GM19328 (cell line): Measurements from ENCODE around the gene ZNRF2.

Experiments
- ATAC-seq: cut with Tn5 transposase; IDR thresholded peaks from one replicate; pipeline ENCODE4 v1.9.1; 2021; ENCODE audit warnings: mild to moderate bottlenecking, moderate library complexity; ENCODE audit not compliant: unreplicated experiment

The ZNRF2 gene

DNA sequence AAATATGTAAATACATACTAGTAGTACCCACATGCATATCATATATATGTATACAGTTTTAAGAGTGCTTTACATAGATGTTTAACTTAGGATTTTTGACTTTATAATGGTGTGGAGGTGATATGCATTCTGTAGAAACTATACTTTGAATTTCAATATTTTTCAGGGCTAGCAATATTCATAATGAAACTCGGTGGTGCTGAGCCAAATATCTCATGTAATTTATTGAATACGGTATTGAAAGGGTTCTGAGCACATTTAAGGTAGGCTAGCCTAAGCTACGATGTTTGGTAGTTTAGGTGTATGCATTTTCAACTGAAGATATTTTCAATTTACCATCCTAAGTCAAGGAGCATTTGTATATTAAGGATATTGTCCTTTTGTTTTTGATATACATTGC, 36.0 kb downstream of the ZNRF2 start:
- ATAC-seq: no peak

GRCh38 chr7:30321089-30321881, 36.9 kb downstream of the ZNRF2 start:
- no peak for ATAC-seq

- ATAC-seq: no peak
Measured at GRCh38 chr7:30321882-30322192, 37.4 kb downstream of the ZNRF2 start.

DNA sequence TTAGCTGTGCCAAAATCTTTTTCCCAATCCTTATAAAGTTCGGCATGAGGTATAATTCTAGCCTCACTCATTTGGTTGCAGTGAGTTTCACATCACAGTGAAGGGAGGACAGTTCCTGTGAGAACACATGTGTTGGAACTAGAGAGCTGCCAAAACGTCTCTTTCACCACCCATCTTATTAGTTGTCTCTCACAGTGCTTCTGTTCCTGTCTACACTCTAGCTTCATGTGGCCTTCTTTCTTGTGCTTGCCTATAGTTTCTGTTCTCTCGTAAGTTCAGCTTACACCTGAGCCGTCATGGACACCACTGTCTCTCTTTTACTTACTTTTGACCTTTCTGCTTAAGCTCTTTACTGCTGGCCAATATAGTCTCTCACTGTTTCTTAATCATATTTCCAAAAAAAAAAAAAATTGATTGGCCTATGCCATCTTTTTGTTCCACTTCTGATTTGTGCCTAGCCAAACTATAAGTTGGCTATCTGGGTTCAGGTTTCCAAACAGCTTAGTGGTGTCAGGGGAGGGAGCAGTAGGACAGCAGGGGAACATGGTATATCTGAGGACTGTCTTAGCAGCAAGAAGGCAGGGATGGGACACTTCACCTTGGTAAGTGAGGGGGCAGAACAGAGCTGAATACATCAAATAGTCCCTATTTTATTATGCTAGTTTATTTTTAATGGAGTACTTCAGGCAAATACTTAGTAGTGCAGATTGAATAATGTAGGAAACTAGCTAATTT, 38.0 kb downstream of the ZNRF2 start:
- peak; percentile 71 for ATAC-seq

GRCh38 chr7:30323006-30323355, 38.6 kb downstream of the ZNRF2 start:
- ATAC-seq: peak; percentile 47

DNA sequence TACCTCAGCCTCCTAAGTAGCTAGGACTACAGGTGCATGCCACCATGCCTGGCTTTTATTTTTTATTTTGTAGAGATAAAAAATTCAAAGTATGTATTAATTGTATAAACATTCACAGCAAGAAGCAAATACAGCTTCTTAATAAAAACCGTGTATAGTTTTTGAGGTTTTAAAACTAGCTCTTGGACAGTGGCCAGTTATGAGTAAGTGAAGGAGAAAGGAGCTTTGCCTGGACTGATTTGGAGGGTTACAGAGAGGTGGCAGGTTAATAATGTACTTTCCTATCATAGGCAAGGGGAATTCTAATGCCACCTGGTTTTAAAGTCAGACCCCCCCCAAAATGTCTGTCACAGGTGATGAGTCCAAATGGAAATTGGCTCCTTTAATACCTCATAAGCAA, 43.4 kb downstream of the ZNRF2 start:
- no peak for ATAC-seq

- no peak for ATAC-seq
Measured at GRCh38 chr7:30328381-30328780, 44.0 kb downstream of the ZNRF2 start.

DNA sequence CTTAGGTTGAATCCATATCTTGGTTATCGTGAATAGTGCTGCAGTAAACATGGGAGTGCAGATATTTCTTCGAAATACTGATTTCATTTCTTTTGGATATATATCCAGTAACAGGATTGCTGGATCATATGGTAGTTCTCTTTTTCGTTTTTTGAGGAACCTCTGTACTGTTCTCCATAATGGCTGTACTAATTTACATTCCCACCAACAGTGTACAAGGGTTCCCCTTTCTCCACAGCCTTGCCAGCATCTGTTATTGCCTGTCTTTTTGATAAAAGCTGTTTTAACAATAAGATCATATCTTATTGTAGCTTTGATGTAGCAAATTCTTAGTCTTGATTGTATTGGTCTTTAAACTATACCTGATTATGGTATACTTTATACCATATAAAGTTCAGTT, 45.3 kb downstream of the ZNRF2 start:
- no peak for ATAC-seq

GRCh38 chr7:30330134-30331111, 46.0 kb downstream of the ZNRF2 start:
- peak; percentile 83 for ATAC-seq

DNA sequence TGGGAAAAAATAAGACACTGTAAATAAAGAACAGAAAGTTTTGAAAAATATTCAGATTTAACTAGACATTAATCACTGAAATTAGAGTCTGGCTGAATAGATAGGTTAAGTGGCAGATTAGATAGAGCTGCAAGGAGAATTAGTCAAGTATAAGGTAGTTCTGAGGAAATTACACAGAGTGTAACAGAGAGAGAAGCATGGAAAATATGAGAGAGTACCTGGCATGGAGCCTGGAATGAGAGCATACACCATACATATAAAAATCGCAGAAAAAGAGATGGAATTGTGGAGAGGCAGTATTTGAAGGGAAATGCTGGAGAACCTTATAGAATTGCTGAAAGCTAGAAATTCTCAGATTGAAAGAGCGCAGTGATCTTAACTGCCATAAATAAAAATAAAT, 46.9 kb downstream of the ZNRF2 start:
- ATAC-seq: no peak

GRCh38 chr7:30332549-30332948, 48.2 kb downstream of the ZNRF2 start:
- ATAC-seq: no peak

- ATAC-seq: no peak
Measured at GRCh38 chr7:30335763-30336487, 51.5 kb downstream of the ZNRF2 start.

DNA sequence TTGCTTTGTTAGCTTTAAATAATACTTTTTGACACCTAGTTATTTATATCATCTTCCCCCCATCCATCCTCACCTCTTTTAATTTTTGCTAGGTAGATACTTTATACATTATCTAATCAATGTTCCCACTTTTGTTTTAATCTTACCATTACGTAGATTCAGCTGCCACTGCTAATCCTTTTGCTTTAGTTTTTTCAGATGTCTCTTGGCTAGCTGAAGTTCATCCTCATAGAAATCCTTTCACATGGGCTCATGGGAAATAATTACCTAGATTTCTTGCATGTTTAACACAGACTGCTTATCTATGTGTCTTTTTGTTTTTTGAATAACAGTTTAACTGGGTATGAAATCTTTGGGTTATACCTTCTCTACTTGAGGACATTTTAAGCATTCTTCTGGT, 60.1 kb downstream of the ZNRF2 start:
- ATAC-seq: no peak

DNA sequence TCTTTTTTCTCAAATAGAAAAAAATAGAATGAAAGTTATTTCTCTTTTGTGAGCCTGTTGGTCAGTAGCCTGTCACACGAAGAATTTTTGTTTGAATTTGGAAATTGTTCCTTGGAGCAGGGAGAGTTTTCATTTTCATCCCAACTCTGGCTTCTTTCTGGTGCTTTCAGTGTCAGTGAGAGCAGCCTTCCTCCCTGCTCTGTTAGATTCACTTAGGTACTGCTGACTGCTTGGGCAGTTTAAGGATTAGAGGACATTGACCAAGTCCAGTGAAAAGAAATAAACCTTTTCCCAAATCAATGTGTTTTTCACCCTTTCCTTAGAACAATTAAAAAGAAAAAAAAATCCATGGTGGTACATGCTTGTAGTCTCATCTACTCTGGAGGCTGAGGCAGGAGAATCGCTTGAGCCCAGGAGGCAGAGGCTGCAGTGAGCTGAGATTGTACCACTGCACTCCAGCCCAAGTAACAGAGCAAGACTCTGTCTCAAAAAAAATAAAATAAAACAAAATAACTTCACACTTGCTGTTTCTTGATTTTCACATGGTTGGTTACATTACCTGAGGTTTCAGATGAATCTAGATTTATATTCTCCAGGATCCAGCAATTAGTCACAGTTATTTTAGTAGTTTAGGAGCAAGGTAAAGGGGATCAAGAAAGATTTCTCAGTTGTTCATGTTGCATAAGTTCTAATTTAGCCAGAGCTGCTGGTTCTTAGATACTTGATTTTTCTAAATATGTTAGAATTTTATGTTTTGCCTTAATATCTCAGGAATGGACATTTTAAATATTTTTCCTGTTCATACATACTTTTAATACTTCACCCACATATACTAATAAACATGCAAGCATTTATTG, 63.1 kb downstream of the ZNRF2 start:
- ATAC-seq: no peak

DNA sequence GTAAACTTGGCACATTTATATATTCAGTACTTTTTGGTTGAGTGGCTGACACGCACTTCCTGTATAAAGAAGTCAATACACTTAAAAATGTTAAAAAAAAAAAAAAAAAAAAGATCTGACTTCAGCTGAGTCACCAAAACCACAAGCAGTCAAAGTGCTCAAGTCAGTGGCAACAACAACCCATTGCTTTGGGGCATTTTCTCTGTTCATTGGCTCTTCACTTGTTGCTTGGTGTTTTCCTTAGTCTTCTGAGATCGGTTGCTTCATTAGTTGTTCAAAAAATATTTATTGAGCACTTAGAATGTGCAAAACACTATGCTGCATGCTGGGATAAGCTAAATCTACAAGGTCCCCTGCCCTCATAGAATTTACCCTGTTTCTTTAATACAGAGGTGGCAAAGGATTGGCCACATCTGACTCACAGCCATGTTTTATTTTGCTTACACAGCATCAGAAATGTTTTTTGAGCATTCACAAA, 63.7 kb downstream of the ZNRF2 start:
- peak; percentile 68 for ATAC-seq

GRCh38 chr7:30349170-30349569, 64.8 kb downstream of the ZNRF2 start:
- no peak for ATAC-seq

DNA sequence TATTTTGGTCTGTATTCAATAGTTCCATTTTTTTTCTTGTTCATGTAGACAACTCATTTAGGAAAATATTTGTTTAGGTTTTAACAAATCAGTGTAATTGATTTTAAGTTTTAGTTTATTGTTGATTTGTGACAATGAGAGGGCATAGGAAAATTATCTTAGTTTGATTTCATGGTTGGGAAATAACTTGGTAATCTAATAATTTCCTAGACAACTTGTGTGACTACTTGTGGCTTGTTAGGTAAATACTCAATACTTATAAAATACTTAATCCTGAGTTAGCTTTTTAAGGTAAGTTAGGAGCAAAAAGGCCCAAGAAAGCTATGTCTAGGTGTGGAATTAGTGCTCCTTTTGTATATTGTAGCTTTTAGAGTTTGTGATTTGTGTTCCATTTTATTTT, 65.4 kb downstream of the ZNRF2 start:
- ATAC-seq: no peak

- no peak for ATAC-seq
Measured at GRCh38 chr7:30351286-30351685, 66.9 kb downstream of the ZNRF2 start.

- ATAC-seq: no peak
Measured at GRCh38 chr7:30351724-30352123, 67.3 kb downstream of the ZNRF2 start.

DNA sequence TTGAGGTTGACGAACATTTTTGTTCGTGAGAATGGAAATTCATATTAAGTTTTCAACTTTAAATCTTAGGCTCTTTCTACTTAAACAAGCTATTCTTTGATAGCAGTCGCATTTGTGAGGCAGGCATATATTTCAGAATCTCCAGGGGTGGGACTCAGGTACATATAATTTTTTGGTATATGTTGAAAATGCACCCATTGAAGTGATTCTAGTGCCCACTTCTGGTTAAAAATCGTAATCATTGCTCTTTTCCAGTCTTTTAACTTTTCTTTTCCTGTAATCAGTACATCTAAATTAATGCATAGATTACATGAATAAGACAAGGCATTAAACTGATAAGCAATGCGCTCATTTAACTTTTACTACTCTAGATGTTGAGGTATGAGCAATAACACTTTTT, 67.8 kb downstream of the ZNRF2 start:
- no peak for ATAC-seq
